Mucosa of descending colon (tissue), 3 donors: Measurements from ENCODE around the gene ERBB4. TPM values are rescaled to one million over a fixed set of nuclear protein-coding genes. Genes with fewer than 3 reads are reported as not detected.

Experiments used
- ATAC-seq: fragments of 200-7000 bp; cut with Tn5 transposase; one replicate; pipeline ENCODE4 v1.9.1; 2020; ENCODE audit warnings: mild to moderate bottlenecking, moderate library complexity
- DNase-seq, 3 donors: peaks; one replicate each; pipeline ENCODE4 v3.0.0-alpha.2; 2020
- H3K36me3 ChIP-seq: fragments of 200-600 bp; one replicate; pipeline ENCODE4 v1.8.0; 2021; ENCODE audit warnings: low read depth, mild to moderate bottlenecking
- H3K4me1 ChIP-seq: fragments of 200-600 bp; one replicate; pipeline ENCODE4 v1.8.0; 2021; ENCODE audit warnings: low read depth, mild to moderate bottlenecking
- H3K4me3 ChIP-seq: fragments of 200-600 bp; one replicate; pipeline ENCODE4 v1.8.0; 2021; ENCODE audit warnings: mild to moderate bottlenecking
- H3K9me3 ChIP-seq: fragments of 200-600 bp; one replicate; pipeline ENCODE4 v1.8.0; 2021; ENCODE audit warnings: mild to moderate bottlenecking
- CTCF ChIP-seq: fragments of 200-600 bp; IDR thresholded peaks from one replicate; pipeline ENCODE4 v1.8.0; 2022; ENCODE audit warnings: antibody characterized with exemption, mild to moderate bottlenecking
- intact Hi-C, 2 donors: fragments of 100-400 bp; cut with DNase I in 1 of 2; cut with micrococcal nuclease in 1 of 2; formaldehyde crosslinking; loops; one replicate each; pipeline versions ENCODE4 v1.11.0 to v1.11.1; 2022; cut with DNase I, micrococcal nuclease
- total RNA-seq, 3 donors: library from RNA; stranded (reverse); fragmentation: NEBNext Ultra II Directional in 2 of 3; extraction: Animal tissue kit (Norgen Biotek cat#: 25700) in 2 of 3; gene quantifications; one replicate each; pipeline versions ENCODE4 v1.2.1 to v1.2.4, GENCODE V29; 2021 to 2023
- donor health status: DM: no; HTN: no; CAD: no; lungs with moderate emphysema.
- donor health status: DM: no; HTN: no; CAD: no.
- donor health status: DM: no; HTN: yes; CAD: no.

ERBB4 gene
- total RNA-seq, 3 donors from 2014 or later, result 0.05 to 0.25 TPM; not detected in 1

GRCh38 chr2:211468217-211468616 is 1070.4 kb downstream of the ERBB4 start:
- DNase-seq (no peak), ATAC-seq (no peak)
- no peaks in the 10 kb centered on the region for H3K9me3 ChIP-seq
- no peaks in the 10 kb centered on the region for H3K4me1 ChIP-seq
- H3K36me3 ChIP-seq, result no peaks in the 10 kb centered on the region
- intact Hi-C loops, result no loop called here
- no peak for TF ChIP-seq CTCF
- no peak overlapping the region for H3K4me3 ChIP-seq

DNA sequence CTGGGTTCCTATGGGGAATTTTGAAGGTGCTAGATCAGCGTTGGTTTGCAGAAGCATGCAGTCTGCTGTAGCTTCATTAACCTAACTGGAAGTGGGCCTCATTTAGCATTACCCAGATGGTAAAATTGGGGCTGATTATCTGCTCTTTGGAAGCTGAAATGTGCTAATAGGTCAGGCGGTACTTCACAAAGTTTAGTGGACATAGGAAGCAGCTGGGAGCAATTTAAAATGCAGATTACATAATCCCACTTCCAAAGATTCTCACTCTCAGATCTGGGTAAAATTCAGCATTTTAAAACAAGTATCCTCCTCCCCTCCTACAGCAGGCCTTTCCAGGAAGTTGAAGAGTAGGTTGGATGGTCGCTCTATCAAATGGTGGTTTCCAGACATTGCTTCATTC is 1075.2 kb downstream of the ERBB4 start:
- DNase-seq (no peak), ATAC-seq (no peak)
- no peaks in the 10 kb centered on the region for H3K36me3 ChIP-seq
- no peaks in the 10 kb centered on the region for H3K4me1 ChIP-seq
- H3K9me3 ChIP-seq, result no peaks in the 10 kb centered on the region
- TF ChIP-seq CTCF, result no peak
- no peak overlapping the region for H3K4me3 ChIP-seq
- intact Hi-C loops, result no loop called here

- intact Hi-C loops, result no loop called here
- Histone ChIP-seq H3K4me1 (no peaks in the 10 kb centered on the region), H3K36me3 (no peaks in the 10 kb centered on the region), H3K9me3 (no peaks in the 10 kb centered on the region), H3K4me3 (no peak overlapping the region)
- ATAC-seq (no peak), DNase-seq (no peak)
- TF ChIP-seq CTCF, result no peak
Observed at GRCh38 chr2:211458974-211459373, 1079.6 kb downstream of the ERBB4 start.

- no peak for TF ChIP-seq CTCF
- ATAC-seq (no peak), DNase-seq (no peak)
- no peak overlapping the region for H3K4me3 ChIP-seq
- H3K9me3 ChIP-seq, result no peaks in the 10 kb centered on the region
- no peaks in the 10 kb centered on the region for H3K36me3 ChIP-seq
- intact Hi-C loops, result no loop called here
- H3K4me1 ChIP-seq, result no peaks in the 10 kb centered on the region
Observed at GRCh38 chr2:211457325-211457724, 1081.3 kb downstream of the ERBB4 start.

DNA sequence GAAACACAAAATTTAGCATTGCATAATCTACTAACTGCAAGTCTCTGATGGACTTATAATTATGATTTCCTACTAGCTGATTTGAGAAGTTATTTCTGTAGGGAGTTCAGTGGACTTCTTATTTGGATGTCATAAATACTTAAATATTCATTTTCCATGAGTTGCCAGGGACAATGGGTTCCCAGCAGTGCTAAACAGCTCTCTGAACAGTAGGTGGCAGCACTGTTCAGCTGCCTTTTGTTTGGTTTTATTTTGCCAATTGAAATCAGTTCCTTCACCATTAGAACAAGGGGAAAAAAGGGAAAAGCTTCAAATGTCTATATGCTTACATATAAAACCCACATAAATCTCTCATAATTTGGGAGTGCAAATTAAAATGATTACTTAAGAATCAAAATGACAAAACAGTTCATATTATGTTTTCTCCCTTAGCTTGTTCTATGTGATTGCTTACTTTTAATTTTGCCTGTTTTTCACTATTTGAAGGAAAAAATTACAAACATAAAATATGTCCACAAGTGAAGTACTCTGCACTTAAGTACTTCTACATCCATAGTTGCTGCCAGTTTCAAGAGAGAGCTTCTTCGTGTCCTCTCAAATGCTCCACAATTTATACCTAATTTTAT is 1083.3 kb downstream of the ERBB4 start:
- peak in 1 of 3 donors; percentile 44 for DNase-seq
- intact Hi-C loops, result no loop called here

More for the DNA sequence above, 1083.3 kb downstream of the ERBB4 start:
- Histone ChIP-seq H3K4me3 (no peak overlapping the region), H3K4me1 (no peaks in the 10 kb centered on the region), H3K36me3 (no peaks in the 10 kb centered on the region), H3K9me3 (no peaks in the 10 kb centered on the region)
- peak; percentile 59 for TF ChIP-seq CTCF
- peak; percentile 48 for ATAC-seq
